ENCODE results near the gene CARMIL1. TPM values are rescaled to one million over a fixed set of nuclear protein-coding genes. Genes with fewer than 3 reads are reported as not detected.

The CARMIL1 gene
- total and polyA plus RNA-seq, 3 experiments from 2014 or later = 1.8 to 2.9 TPM; not detected in 1

DNA sequence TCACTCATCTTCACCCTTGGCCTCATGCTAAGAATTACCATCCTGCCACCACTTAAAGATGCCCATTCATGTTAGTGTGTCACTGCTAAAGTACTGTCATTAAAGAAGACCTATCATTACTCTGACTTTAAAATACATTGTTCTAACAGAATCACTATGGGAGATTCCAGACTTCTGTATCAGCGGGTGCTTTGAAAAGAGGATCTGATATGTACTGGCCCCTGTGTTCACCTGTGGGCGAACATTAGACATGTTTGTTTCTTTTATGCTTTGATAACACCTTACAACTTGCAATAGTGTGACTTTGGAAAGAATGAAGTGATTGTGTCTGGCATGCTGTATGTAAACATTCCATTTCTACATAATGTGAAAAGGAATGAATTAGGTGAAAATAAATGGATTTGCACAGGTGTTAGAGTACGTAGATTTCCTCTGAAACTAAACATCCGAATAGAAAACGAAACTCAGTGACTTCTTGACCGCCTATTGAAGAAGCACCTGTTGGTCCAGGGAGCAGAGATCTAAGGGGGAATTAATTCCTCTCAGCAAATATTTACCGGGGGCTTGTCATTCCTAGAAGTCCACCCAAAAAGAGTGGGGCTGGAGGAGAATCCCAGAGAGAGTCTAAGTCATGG lies 132.3 kb downstream of the CARMIL1 start:
- Mint-ChIP-seq H3K4me1 (peaks cover 2 to 34% (median 10%) of the 10 kb centered on the region in 3 donors), H3K36me3 (no peaks in the 10 kb centered on the region)
- CTCF ChIA-PET = no interaction called here

DNA sequence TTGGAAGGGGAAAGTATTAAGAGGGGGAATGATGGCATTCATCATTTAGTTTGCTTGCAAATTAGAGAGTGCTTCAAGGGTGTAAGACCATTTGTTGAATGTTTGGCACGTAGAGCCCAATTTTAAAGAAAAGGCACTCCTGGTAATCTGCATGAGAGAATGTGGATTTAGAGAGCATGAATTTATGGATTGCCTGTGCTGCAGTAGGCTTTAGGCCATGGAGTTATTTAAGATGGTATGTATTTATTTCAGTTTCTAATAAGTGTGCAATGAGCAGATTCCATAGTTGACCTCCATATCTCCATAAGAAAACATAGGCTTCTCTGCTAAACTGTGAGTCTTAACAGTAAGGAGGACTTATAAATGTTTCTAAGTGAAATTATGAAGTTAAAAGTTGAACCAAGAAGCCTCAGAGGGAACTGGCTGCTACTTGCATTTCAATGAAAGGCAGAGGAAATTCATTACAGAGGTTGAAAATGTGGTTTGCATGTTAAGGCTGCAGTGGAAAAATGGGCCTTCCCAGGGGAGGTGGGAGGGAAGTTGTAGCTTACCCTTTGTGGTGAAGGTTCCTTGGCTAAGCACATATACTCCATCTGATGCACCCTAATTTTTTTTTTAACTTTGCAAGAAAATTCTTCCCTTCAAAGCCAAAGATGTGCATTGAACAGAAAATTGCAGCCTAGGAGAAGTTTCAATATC lies 134.2 kb downstream of the CARMIL1 start:
- no peaks in the 10 kb centered on the region for H3K9me3 Mint-ChIP-seq
- Histone ChIP-seq H3K36me3 (ENCODE audit: insufficient read depth, low read length) (no peaks in the 10 kb centered on the region), H3K4me3 (ENCODE audit: low read length) (no peak overlapping the region), H3K9me3 (ENCODE audit: low read length) (no peaks in the 10 kb centered on the region), H3K27me3 (ENCODE audit: insufficient read depth, low read length, poor library complexity, severe bottlenecking) (no peaks in the 10 kb centered on the region), H3K27ac (ENCODE audit: low read depth, low read length) (no peak overlapping the region), H3K4me1 (ENCODE audit: insufficient read depth, low read length) (peaks cover 23% of the 10 kb centered on the region)
- no peak for DNase-seq
- H3K36me3 Mint-ChIP-seq = peaks cover 0 to 7% (median 0%) of the 10 kb centered on the region in 3 donors
- ChIA-PET POLR2A (no interaction called here), CTCF (no interaction called here)
- H3K27ac Mint-ChIP-seq = peak overlapping the region in 2 of 8 donors; percentile 42 to 59
- peaks cover 2 to 34% (median 10%) of the 10 kb centered on the region in 3 donors for H3K4me1 Mint-ChIP-seq
- peaks cover 0 to 2% of the 10 kb centered on the region in 2 donors for H3K27me3 Mint-ChIP-seq
- no peak overlapping the region for H3K4me3 Mint-ChIP-seq

More for the DNA sequence above, 132.3 kb downstream of the CARMIL1 start:
- Histone ChIP-seq H3K27me3 (ENCODE audit: insufficient read depth, low read length, poor library complexity, severe bottlenecking) (no peaks in the 10 kb centered on the region), H3K9me3 (ENCODE audit: low read length) (no peaks in the 10 kb centered on the region), H3K27ac (ENCODE audit: low read depth, low read length) (no peak overlapping the region), H3K36me3 (ENCODE audit: insufficient read depth, low read length) (no peaks in the 10 kb centered on the region), H3K4me3 (ENCODE audit: low read length) (no peak overlapping the region), H3K4me1 (ENCODE audit: insufficient read depth, low read length) (peaks cover 35% of the 10 kb centered on the region)
- no peak for DNase-seq
- Mint-ChIP-seq H3K27me3 (peaks cover 0 to 2% of the 10 kb centered on the region in 2 donors), H3K27ac (peak overlapping the region in 1 of 8 donors; percentile 69), H3K4me3 (no peak overlapping the region), H3K9me3 (no peaks in the 10 kb centered on the region)
- POLR2A ChIA-PET = no interaction called here

DNA sequence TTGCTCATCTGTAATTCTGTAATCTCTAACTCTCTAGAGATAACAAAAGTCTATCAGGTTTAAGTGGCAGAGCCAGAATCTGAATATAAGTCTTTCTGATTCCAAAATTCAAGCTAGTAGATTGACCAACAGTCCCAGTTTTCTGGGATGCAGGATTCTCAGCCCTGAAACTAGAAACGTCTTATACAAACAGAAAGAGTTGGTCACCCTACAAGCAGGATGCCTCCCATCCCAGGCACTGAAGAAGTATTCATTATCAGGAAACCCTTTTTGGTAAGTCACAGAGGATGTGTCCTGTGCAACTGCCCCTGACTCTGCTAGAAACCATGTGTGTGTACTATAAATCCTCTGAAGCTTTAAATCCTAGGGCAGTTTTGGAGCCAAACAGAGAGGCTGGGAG lies 135.0 kb downstream of the CARMIL1 start:
- peaks cover 0 to 4% of the 10 kb centered on the region in 2 donors for H3K27me3 Mint-ChIP-seq
- no peak for DNase-seq
- H3K4me3 ChIP-seq (ENCODE audit: low read length) = no peak overlapping the region
- peaks cover 0 to 7% (median 0%) of the 10 kb centered on the region in 3 donors for H3K36me3 Mint-ChIP-seq
- peaks cover 21% of the 10 kb centered on the region for H3K4me1 ChIP-seq (ENCODE audit: insufficient read depth, low read length)
- H3K27ac ChIP-seq (ENCODE audit: low read depth, low read length) = no peak overlapping the region
- no peaks in the 10 kb centered on the region for H3K9me3 ChIP-seq (ENCODE audit: low read length)
- POLR2A ChIA-PET = no interaction called here
- CTCF ChIA-PET = no interaction called here
- H3K4me1 Mint-ChIP-seq = peaks cover 2 to 34% (median 10%) of the 10 kb centered on the region in 3 donors
- no peaks in the 10 kb centered on the region for H3K9me3 Mint-ChIP-seq
- H3K36me3 ChIP-seq (ENCODE audit: insufficient read depth, low read length) = no peaks in the 10 kb centered on the region
- no peak overlapping the region for H3K4me3 Mint-ChIP-seq
- H3K27ac Mint-ChIP-seq = peak overlapping the region in 1 of 8 donors; percentile 13
- H3K27me3 ChIP-seq (ENCODE audit: insufficient read depth, low read length, poor library complexity, severe bottlenecking) = no peaks in the 10 kb centered on the region

DNA sequence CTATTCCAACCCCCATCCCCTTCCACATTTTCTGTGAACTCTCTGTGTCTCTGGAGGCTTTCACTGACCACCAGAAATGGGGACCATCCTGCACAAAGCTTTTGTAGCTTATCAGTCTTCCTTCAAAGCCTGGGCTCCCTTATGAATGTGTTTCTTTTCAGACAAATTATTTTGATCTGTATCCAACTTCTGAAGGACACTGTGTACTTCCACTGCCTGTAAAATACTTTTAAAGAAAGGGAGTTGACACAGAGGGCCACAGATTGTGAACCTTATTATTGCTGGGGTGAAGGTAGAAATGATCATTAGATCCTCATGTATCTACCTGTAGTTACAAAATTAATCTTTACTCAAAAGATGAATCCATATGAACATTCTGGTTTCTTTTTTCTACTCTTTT lies 135.6 kb downstream of the CARMIL1 start:
- Mint-ChIP-seq H3K36me3 (peaks cover 0 to 7% (median 0%) of the 10 kb centered on the region in 3 donors), H3K4me1 (peaks cover 2 to 32% (median 10%) of the 10 kb centered on the region in 3 donors), H3K27me3 (peaks cover 0 to 4% of the 10 kb centered on the region in 2 donors), H3K9me3 (no peaks in the 10 kb centered on the region), H3K4me3 (no peak overlapping the region), H3K27ac (no peak overlapping the region)
- Histone ChIP-seq H3K27ac (ENCODE audit: low read depth, low read length) (no peak overlapping the region), H3K27me3 (ENCODE audit: insufficient read depth, low read length, poor library complexity, severe bottlenecking) (no peaks in the 10 kb centered on the region), H3K4me3 (ENCODE audit: low read length) (no peak overlapping the region), H3K4me1 (ENCODE audit: insufficient read depth, low read length) (peaks cover 15% of the 10 kb centered on the region), H3K36me3 (ENCODE audit: insufficient read depth, low read length) (no peaks in the 10 kb centered on the region), H3K9me3 (ENCODE audit: low read length) (no peaks in the 10 kb centered on the region)
- CTCF ChIA-PET = no interaction called here
- no peak for DNase-seq
- POLR2A ChIA-PET = no interaction called here

DNA sequence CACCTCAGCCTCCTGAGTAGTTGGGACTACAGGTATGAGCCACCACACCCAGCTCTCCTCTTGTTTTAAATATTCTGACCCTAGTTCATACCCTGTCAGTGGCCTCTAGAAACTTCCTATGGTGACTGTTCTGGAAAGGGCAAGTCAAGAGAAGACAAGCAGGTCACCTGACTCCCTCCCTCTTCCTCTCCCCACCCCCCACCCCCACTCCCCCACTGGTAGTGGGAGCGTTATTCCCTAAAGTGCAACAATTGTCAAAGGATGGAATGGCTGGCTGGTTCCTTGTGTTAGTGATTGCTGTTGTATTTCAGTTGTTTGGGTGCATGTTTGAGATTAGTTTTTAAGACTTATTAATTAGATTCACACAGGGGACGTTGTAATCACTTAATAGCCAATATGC lies 136.1 kb downstream of the CARMIL1 start:
- H3K9me3 ChIP-seq (ENCODE audit: low read length) = no peaks in the 10 kb centered on the region
- no peak overlapping the region for H3K4me3 ChIP-seq (ENCODE audit: low read length)
- no peaks in the 10 kb centered on the region for H3K27me3 ChIP-seq (ENCODE audit: insufficient read depth, low read length, poor library complexity, severe bottlenecking)
- DNase-seq = no peak
- no peak overlapping the region for H3K27ac Mint-ChIP-seq
- peaks cover 13% of the 10 kb centered on the region for H3K4me1 ChIP-seq (ENCODE audit: insufficient read depth, low read length)
- peaks cover 0 to 7% (median 0%) of the 10 kb centered on the region in 3 donors for H3K36me3 Mint-ChIP-seq
- peaks cover 0 to 2% (median 0%) of the 10 kb centered on the region in 5 donors for H3K9me3 Mint-ChIP-seq
- ChIA-PET POLR2A (no interaction called here), CTCF (no interaction called here)
- H3K4me1 Mint-ChIP-seq = peaks cover under 1 to 28% (median 5%) of the 10 kb centered on the region in 3 donors
- no peaks in the 10 kb centered on the region for H3K36me3 ChIP-seq (ENCODE audit: insufficient read depth, low read length)
- no peak overlapping the region for H3K27ac ChIP-seq (ENCODE audit: low read depth, low read length)
- peaks cover 0 to 4% of the 10 kb centered on the region in 2 donors for H3K27me3 Mint-ChIP-seq
- no peak overlapping the region for H3K4me3 Mint-ChIP-seq

DNA sequence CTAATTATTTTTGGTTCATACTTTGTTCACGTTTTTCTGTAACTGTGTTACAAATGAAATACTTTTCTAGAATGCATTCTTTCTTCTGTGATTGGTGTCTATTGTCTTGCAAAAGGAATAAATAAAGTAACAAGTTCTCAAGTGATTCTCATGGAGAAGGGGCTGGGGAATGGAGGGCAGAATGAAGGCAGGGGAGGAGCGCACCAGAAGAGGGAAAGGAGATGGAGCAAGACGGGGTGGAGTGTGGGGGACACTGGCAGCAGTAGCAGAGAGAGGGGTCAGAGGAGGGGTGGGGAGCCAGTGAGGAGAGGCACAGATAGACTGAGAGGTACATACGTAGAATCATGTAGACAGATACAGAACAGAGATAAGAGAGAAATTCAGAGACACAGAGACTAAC lies 136.5 kb downstream of the CARMIL1 start:
- H3K27ac Mint-ChIP-seq = peak overlapping the region in 1 of 8 donors; percentile 30
- H3K4me1 Mint-ChIP-seq = peaks cover 0 to 26% (median under 1%) of the 10 kb centered on the region in 3 donors
- CTCF ChIA-PET = no interaction called here

DNA sequence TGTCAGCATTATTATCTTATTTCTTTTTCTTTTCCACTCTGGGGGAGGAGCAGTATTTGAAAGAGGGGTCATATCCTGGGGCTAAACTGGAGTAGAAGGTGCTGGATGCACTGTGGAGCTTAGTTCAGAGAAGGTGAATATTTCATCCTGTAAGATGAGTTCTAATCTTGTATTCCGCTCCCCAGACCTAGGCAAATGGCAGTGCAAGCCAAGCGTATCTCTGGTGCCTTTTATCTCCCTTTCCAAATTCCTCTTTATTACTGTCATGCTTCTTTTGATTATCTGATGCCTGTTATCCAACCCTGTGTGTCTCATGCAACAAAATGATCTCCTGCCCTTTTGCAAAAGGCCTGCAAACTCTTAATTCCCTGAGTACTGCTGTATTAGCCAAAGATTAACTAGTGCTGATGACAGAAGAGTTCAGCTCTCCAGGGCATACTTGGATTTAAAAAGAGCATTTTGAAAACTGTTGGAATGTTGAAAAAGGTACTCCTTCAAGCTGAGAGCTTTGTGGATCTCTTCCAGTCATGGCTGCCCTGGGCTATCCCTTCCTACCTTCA lies 138.0 kb downstream of the CARMIL1 start:
- Mint-ChIP-seq H3K4me3 (no peak overlapping the region), H3K4me1 (peaks cover 0 to 19% (median 0%) of the 10 kb centered on the region in 3 donors), H3K36me3 (peaks cover 0 to 7% (median 1%) of the 10 kb centered on the region in 3 donors), H3K27me3 (peaks cover 0 to 4% of the 10 kb centered on the region in 2 donors), H3K9me3 (peaks cover 0 to 2% (median 0%) of the 10 kb centered on the region in 5 donors), H3K27ac (no peak overlapping the region)
- Histone ChIP-seq H3K4me3 (ENCODE audit: low read length) (no peak overlapping the region), H3K4me1 (ENCODE audit: insufficient read depth, low read length) (peaks cover 13% of the 10 kb centered on the region), H3K27ac (ENCODE audit: low read depth, low read length) (no peak overlapping the region), H3K36me3 (ENCODE audit: insufficient read depth, low read length) (no peaks in the 10 kb centered on the region), H3K27me3 (ENCODE audit: insufficient read depth, low read length, poor library complexity, severe bottlenecking) (no peaks in the 10 kb centered on the region), H3K9me3 (ENCODE audit: low read length) (no peaks in the 10 kb centered on the region)
- POLR2A ChIA-PET = no interaction called here
- CTCF ChIA-PET = no interaction called here
- no peak for DNase-seq

More for the DNA sequence above, 136.5 kb downstream of the CARMIL1 start:
- Histone ChIP-seq H3K9me3 (ENCODE audit: low read length) (no peaks in the 10 kb centered on the region), H3K4me1 (ENCODE audit: insufficient read depth, low read length) (peaks cover 13% of the 10 kb centered on the region), H3K4me3 (ENCODE audit: low read length) (no peak overlapping the region), H3K36me3 (ENCODE audit: insufficient read depth, low read length) (no peaks in the 10 kb centered on the region), H3K27me3 (ENCODE audit: insufficient read depth, low read length, poor library complexity, severe bottlenecking) (no peaks in the 10 kb centered on the region), H3K27ac (ENCODE audit: low read depth, low read length) (no peak overlapping the region)
- Mint-ChIP-seq H3K9me3 (peaks cover 0 to 2% (median 0%) of the 10 kb centered on the region in 5 donors), H3K27me3 (peaks cover 0 to 4% of the 10 kb centered on the region in 2 donors), H3K36me3 (peaks cover 0 to 7% (median 0%) of the 10 kb centered on the region in 3 donors), H3K4me3 (no peak overlapping the region)
- DNase-seq = no peak
- POLR2A ChIA-PET = no interaction called here

DNA sequence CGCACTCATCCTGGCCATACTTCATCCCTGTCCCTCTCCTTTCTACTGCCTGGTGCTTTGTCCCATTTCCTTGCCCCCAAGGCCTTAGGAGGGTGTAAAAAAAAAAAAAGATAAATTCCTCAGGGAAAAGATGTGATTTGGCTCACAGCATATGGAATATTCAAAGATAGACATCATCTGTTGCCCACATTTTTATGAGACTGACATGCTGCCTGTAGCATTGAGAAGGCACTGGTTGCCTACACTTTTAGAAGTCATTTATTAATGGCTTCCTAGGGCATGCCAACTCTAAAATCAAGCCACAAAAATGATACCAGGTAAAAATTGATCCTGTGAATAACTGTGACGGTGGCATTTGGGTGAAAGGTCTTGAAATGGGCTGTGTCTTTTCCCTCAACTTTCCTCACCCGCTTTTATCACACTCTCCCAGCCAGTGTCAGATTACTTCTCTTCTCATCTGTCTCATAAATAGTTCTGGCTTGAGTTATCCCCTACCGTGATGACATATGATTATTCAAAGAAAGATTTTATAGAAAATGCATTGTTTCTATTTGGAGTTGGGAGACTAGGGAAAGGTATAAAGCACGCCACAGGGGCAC lies 139.4 kb downstream of the CARMIL1 start:
- Histone ChIP-seq H3K27ac (ENCODE audit: low read depth, low read length) (no peak overlapping the region), H3K4me1 (ENCODE audit: insufficient read depth, low read length) (peaks cover 2% of the 10 kb centered on the region), H3K9me3 (ENCODE audit: low read length) (no peaks in the 10 kb centered on the region), H3K4me3 (ENCODE audit: low read length) (no peak overlapping the region), H3K36me3 (ENCODE audit: insufficient read depth, low read length) (no peaks in the 10 kb centered on the region), H3K27me3 (ENCODE audit: insufficient read depth, low read length, poor library complexity, severe bottlenecking) (no peaks in the 10 kb centered on the region)
- Mint-ChIP-seq H3K4me1 (peaks cover 0 to 9% (median 0%) of the 10 kb centered on the region in 3 donors), H3K4me3 (no peak overlapping the region), H3K36me3 (peaks cover 0 to 7% (median 1%) of the 10 kb centered on the region in 3 donors), H3K27ac (no peak overlapping the region), H3K27me3 (peaks cover 0 to 4% of the 10 kb centered on the region in 2 donors), H3K9me3 (peaks cover 0 to 2% (median 0%) of the 10 kb centered on the region in 5 donors)
- POLR2A ChIA-PET = no interaction called here
- CTCF ChIA-PET = no interaction called here
- DNase-seq = no peak
